ENCODE measurements around the gene SLC5A3. TPM values are rescaled to one million over a fixed set of nuclear protein-coding genes. Genes with fewer than 3 reads are reported as not detected.

SLC5A3 gene
- total RNA-seq, 1 experiment from 2014 or later = 8.8 TPM

- intact Hi-C loops (cut with micrococcal nuclease; ENCODE audit: unreplicated experiment) = loop anchor here (10.0 kb wide), 1 partner anchor 126 kb away; no protein-coding TSS in a partner anchor
- Histone ChIP-seq H3F3A (ENCODE audit: insufficient read depth, low read depth) (no peaks in the 10 kb centered on the region), H3K4me3 (no peak overlapping the region), H3K27me3 (ENCODE audit: insufficient read depth, low read depth) (no peaks in the 10 kb centered on the region), H3K27ac (no peak overlapping the region), H4K20me1 (ENCODE audit: insufficient read depth) (no peaks in the 10 kb centered on the region; the same call in 1 of the 2 replicates), H3K36me3 (ENCODE audit: low read depth) (peaks cover 3% of the 10 kb centered on the region; the same call in 1 of the 2 replicates), H3K9me3 (ENCODE audit: insufficient read depth, low read depth) (no peaks in the 10 kb centered on the region), H3K79me2 (ENCODE audit: low read depth) (peaks cover 96% of the 10 kb centered on the region), H3K4me1 (replicated peaks; ENCODE audit: insufficient read depth) (peaks cover 33% of the 10 kb centered on the region), H3K9me2 (ENCODE audit: insufficient read depth) (no peaks in the 10 kb centered on the region), H2AFZ (no peak overlapping the region), H3K4me2 (peak overlapping the region; percentile 42)
- BruUV-seq (replicated peaks) = no TSS peak
- CTCF ChIA-PET = no interaction called here
- POLR2A ChIA-PET (ENCODE audit: unreplicated experiment) = no interaction called here
- TF ChIP-seq EZH2 (IDR thresholded peaks at IDR 0.05; ENCODE audit: low read depth) = no peak
- no peak for TF ChIP-seq CTCF (conservative IDR thresholded peaks at IDR 0.05)
- DNase-seq = no peak
These were observed 5.5 kb downstream of the SLC5A3 start for GRCh38 chr21:34078915-34079314.

- Histone ChIP-seq H3K4me2 (no peak overlapping the region), H3K9me2 (ENCODE audit: insufficient read depth) (no peaks in the 10 kb centered on the region), H3K4me1 (replicated peaks; ENCODE audit: insufficient read depth) (peaks cover 21% of the 10 kb centered on the region), H3K36me3 (ENCODE audit: low read depth) (peaks cover 3% of the 10 kb centered on the region; the same call in 1 of the 2 replicates), H4K20me1 (ENCODE audit: insufficient read depth) (no peaks in the 10 kb centered on the region; the same call in 1 of the 2 replicates), H3K4me3 (no peak overlapping the region), H3K79me2 (ENCODE audit: low read depth) (peaks cover 95% of the 10 kb centered on the region), H3K27me3 (ENCODE audit: insufficient read depth, low read depth) (no peaks in the 10 kb centered on the region), H3K9me3 (ENCODE audit: insufficient read depth, low read depth) (no peaks in the 10 kb centered on the region), H3K27ac (no peak overlapping the region), H3F3A (ENCODE audit: insufficient read depth, low read depth) (no peaks in the 10 kb centered on the region), H2AFZ (no peak overlapping the region)
- ChIA-PET POLR2A (ENCODE audit: unreplicated experiment) (no interaction called here), CTCF (no interaction called here)
- TF ChIP-seq EZH2 (IDR thresholded peaks at IDR 0.05; ENCODE audit: low read depth) = no peak
- TF ChIP-seq CTCF (conservative IDR thresholded peaks at IDR 0.05) = no peak
- BruUV-seq (replicated peaks) = no TSS peak
- intact Hi-C loops (cut with micrococcal nuclease; ENCODE audit: unreplicated experiment) = no loop called here
- no peak for DNase-seq
These were observed 7.3 kb downstream of the SLC5A3 start for GRCh38 chr21:34080710-34081109.

GRCh38 chr21:34082769-34083168 is 9.4 kb downstream of the SLC5A3 start:
- ChIA-PET CTCF (no interaction called here), POLR2A (ENCODE audit: unreplicated experiment) (no interaction called here)
- Histone ChIP-seq H3K9me2 (ENCODE audit: insufficient read depth) (no peaks in the 10 kb centered on the region), H3F3A (ENCODE audit: insufficient read depth, low read depth) (no peaks in the 10 kb centered on the region), H3K27ac (no peak overlapping the region), H2AFZ (no peak overlapping the region), H3K4me2 (no peak overlapping the region), H3K9me3 (ENCODE audit: insufficient read depth, low read depth) (no peaks in the 10 kb centered on the region), H3K4me3 (no peak overlapping the region), H3K27me3 (ENCODE audit: insufficient read depth, low read depth) (no peaks in the 10 kb centered on the region), H3K4me1 (replicated peaks; ENCODE audit: insufficient read depth) (peaks cover 15% of the 10 kb centered on the region), H3K79me2 (ENCODE audit: low read depth) (peaks cover 89% of the 10 kb centered on the region), H3K36me3 (ENCODE audit: low read depth) (peaks cover 3% of the 10 kb centered on the region; the same call in 1 of the 2 replicates), H4K20me1 (ENCODE audit: insufficient read depth) (no peaks in the 10 kb centered on the region; the same call in 1 of the 2 replicates)
- BruUV-seq (replicated peaks) = no TSS peak
- TF ChIP-seq CTCF (conservative IDR thresholded peaks at IDR 0.05) (no peak), EZH2 (IDR thresholded peaks at IDR 0.05; ENCODE audit: low read depth) (no peak)
- no peak for DNase-seq
- intact Hi-C loops (cut with micrococcal nuclease; ENCODE audit: unreplicated experiment) = no loop called here
